ENCODE results near the gene SLC25A12.

DNA sequence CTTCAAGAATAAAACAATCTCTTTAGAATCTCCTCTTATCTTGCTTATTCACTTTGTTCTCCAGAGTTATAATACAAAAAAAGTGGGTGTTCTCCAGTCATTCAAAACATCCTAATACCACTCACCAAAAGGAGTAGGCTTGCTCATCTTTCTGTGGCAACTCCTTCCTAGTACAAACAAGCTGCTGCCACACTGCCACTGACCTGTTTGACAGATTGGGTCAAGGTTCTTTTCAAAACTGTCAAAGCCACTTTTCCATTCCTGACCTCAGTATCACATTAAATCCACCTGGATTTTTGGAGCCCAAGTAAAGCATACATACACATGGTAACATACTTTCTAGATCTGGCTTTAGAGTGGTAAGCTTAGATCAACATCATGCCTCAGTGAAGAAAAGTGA, 59.8 kb downstream of the SLC25A12 start:
- no peak for TF ChIP-seq POLR2A (IDR thresholded peaks at IDR 0.05)
- TF ChIP-seq, protein P1, sequence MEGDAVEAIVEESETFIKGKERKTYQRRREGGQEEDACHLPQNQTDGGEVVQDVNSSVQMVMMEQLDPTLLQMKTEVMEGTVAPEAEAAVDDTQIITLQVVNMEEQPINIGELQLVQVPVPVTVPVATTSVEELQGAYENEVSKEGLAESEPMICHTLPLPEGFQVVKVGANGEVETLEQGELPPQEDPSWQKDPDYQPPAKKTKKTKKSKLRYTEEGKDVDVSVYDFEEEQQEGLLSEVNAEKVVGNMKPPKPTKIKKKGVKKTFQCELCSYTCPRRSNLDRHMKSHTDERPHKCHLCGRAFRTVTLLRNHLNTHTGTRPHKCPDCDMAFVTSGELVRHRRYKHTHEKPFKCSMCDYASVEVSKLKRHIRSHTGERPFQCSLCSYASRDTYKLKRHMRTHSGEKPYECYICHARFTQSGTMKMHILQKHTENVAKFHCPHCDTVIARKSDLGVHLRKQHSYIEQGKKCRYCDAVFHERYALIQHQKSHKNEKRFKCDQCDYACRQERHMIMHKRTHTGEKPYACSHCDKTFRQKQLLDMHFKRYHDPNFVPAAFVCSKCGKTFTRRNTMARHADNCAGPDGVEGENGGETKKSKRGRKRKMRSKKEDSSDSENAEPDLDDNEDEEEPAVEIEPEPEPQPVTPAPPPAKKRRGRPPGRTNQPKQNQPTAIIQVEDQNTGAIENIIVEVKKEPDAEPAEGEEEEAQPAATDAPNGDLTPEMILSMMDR (IDR thresholded peaks at IDR 0.05): no peak

All from sigmoid colon (tissue), 3 donors.